Sigmoid colon (tissue), 7 donors: ENCODE measurements around the gene CDKN2AIPNL. TPM values are rescaled to one million over a fixed set of nuclear protein-coding genes. Genes with fewer than 3 reads are reported as not detected.

ENCODE experiments used
- DNase-seq: peaks from one replicate; pipeline ENCODE4 v3.0.0-alpha.2; 2019
- H3K27ac ChIP-seq, 4 donors: fragments of 200-600 bp; sonication (generic); one replicate each; pipeline ENCODE4 v1.5.1; 2016 to 2019; ENCODE audit warnings: mild to moderate bottlenecking in 1 of 4
- H3K27me3 ChIP-seq, 3 donors: fragments of 200-600 bp; sonication (generic); one replicate each; pipeline ENCODE4 v1.5.1; 2019; ENCODE audit warnings: mild to moderate bottlenecking in 1 of 3
- H3K36me3 ChIP-seq, 4 donors: fragments of 200-600 bp; sonication (generic); one replicate each; pipeline ENCODE4 v1.5.1; 2016 to 2019
- H3K4me1 ChIP-seq, 4 donors: fragments of 200-600 bp; sonication (generic); one replicate each; pipeline ENCODE4 v1.5.1; 2017 to 2019
- H3K4me3 ChIP-seq, 4 donors: fragments of 200-600 bp; sonication (generic); one replicate each; pipeline ENCODE4 v1.5.1; 2017 to 2019; ENCODE audit warnings: mild to moderate bottlenecking in 2 of 4, moderate library complexity in 1 of 4
- H3K9me3 ChIP-seq, 4 donors: fragments of 200-600 bp in 3 of 4; sonication (generic) in 3 of 4; one replicate each; pipeline versions ENCODE4 v1.5.1 to v1.6.1; 2013 to 2019
- EP300 ChIP-seq, 4 donors: sonication (generic); formaldehyde crosslinking; IDR thresholded peaks; one replicate each; pipeline ENCODE4 v1.6.1; 2017; ENCODE audit warnings: antibody characterized with exemption in 4 of 4
- POLR2A ChIP-seq, 2 donors: fragments of 450-650 bp; IDR thresholded peaks; one replicate each; pipeline ENCODE4 v1.6.1; 2016; ENCODE audit warnings: antibody characterized with exemption in 2 of 2, mild to moderate bottlenecking in 2 of 2, moderate library complexity in 2 of 2
- POLR2AphosphoS5 ChIP-seq, 4 donors: sonication (generic); formaldehyde crosslinking; IDR thresholded peaks; one replicate each; pipeline ENCODE4 v1.6.1; 2017; ENCODE audit warnings: antibody characterized with exemption in 4 of 4
- WGBS, 2 donors: extraction: QIAGEN DNeasy Blood & Tissue Kit; methylation state at CpG; one replicate each; pipeline ENCODE4 v1.1.7; 2013; 5-methylcytosine and 5-hydroxymethylcytosine counted together
- intact Hi-C: fragments of 100-400 bp; cut with DNase I; formaldehyde crosslinking; loops from one replicate; pipeline ENCODE4 v1.15.1; 2023
- polyA plus RNA-seq, 3 donors: library from polyadenylated mRNA; stranded (reverse); fragments of 200-250 nt; gene quantifications; one replicate each; pipeline ENCODE4 v1.2.3, GENCODE V29; 2013
- total RNA-seq, 4 donors: library from RNA; depleted of rRNA; stranded (reverse); fragments of >200 nt; gene quantifications; one replicate each; pipeline ENCODE4 v1.1.0, GENCODE V29; 2016
- TF ChIP-seq, protein P1 (sequence below), 4 experiments: fragments of 450-650 bp in 3 of 4; fragments of 200-600 bp in 1 of 4; IDR thresholded peaks; one replicate each; pipeline ENCODE4 v1.5.1; 2016 to 2019; ENCODE audit warnings: antibody characterized with exemption in 4 of 4, mild to moderate bottlenecking in 3 of 4, moderate library complexity in 2 of 4
- donor health status: healthy with polysubstance abuse.
- donor health status: Bipolar disorder and iron deficiency.
- donor health status: healthy.

CDKN2AIPNL gene
- total and polyA plus RNA-seq, 7 donors, result 18.9 to 42.5 (median 22.5) TPM

- DNase-seq, result no peak
- H3K9me3 ChIP-seq, result no peaks in the 10 kb centered on the region
- no peak overlapping the region for H3K4me3 ChIP-seq
- no peaks in the 10 kb centered on the region for H3K27me3 ChIP-seq
- intact Hi-C loops, result no loop called here
- peaks cover 0 to 13% (median 7%) of the 10 kb centered on the region in 4 donors for H3K4me1 ChIP-seq
- H3K27ac ChIP-seq, result no peak overlapping the region
- no peaks in the 10 kb centered on the region for H3K36me3 ChIP-seq
- WGBS, 2 donors, result 79 to 89% methylated on average over 2 of the region's 2 CpGs
- TF ChIP-seq, protein P1, sequence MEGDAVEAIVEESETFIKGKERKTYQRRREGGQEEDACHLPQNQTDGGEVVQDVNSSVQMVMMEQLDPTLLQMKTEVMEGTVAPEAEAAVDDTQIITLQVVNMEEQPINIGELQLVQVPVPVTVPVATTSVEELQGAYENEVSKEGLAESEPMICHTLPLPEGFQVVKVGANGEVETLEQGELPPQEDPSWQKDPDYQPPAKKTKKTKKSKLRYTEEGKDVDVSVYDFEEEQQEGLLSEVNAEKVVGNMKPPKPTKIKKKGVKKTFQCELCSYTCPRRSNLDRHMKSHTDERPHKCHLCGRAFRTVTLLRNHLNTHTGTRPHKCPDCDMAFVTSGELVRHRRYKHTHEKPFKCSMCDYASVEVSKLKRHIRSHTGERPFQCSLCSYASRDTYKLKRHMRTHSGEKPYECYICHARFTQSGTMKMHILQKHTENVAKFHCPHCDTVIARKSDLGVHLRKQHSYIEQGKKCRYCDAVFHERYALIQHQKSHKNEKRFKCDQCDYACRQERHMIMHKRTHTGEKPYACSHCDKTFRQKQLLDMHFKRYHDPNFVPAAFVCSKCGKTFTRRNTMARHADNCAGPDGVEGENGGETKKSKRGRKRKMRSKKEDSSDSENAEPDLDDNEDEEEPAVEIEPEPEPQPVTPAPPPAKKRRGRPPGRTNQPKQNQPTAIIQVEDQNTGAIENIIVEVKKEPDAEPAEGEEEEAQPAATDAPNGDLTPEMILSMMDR (IDR thresholded peaks at IDR 0.05), result no peak
These were observed 41.3 kb upstream of the CDKN2AIPNL start for GRCh38 chr5:134453016-134453415.

- Histone ChIP-seq H3K27ac (peak overlapping the region in 2 of 4 donors; percentile 11 to 24), H3K4me1 (peaks cover 0 to 9% (median 4%) of the 10 kb centered on the region in 4 donors), H3K36me3 (no peaks in the 10 kb centered on the region), H3K27me3 (no peaks in the 10 kb centered on the region), H3K4me3 (no peak overlapping the region), H3K9me3 (no peaks in the 10 kb centered on the region)
- TF ChIP-seq, protein P1 (IDR thresholded peaks at IDR 0.05), result no peak
- no peak for TF ChIP-seq POLR2AphosphoS5 (IDR thresholded peaks at IDR 0.05)
- no peak for TF ChIP-seq EP300 (IDR thresholded peaks at IDR 0.05)
- TF ChIP-seq POLR2A (IDR thresholded peaks at IDR 0.05), result no peak
- WGBS, 2 donors, result 76 to 86% methylated on average over 1 of the region's 1 CpG
- peak; percentile 78 for DNase-seq
- intact Hi-C loops, result no loop called here
These were observed 40.3 kb upstream of the CDKN2AIPNL start for GRCh38 chr5:134451936-134452505.

DNA sequence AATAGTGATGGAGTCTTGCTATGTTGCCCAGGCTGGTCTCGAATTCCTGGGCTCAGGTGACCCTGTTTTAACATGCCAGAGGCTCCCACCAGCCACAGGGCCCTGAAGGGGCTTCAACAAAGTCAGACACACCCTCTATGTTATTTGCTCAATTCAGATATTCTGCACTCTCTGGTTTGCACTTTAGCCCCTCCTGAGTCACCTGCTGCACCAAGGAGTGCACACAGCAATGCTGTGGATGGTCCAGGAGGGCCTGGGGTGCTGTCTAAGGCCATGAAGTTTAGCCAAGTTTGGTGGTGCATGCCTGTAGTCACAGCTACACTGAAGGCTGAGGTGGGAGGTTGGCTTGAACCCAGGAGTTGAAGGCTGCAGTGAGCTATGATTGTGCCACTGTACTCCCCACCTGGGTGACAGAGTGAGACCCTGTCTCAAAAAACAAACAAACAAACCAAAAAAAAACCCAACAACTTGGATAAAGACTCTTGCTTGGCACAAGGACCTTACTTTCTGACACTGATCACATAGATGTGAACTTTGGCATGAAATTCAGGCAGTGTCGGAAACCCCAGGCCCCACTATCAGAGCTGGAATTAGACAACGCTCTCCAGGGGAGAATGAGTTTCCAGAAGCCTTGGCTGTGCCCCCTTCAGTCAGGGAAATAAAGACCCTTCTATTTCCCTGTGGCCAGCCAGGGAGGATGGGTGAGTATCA is 39.7 kb upstream of the CDKN2AIPNL start:
- Histone ChIP-seq H3K27ac (peak overlapping the region in 2 of 4 donors; percentile 11 to 24), H3K4me3 (no peak overlapping the region), H3K9me3 (no peaks in the 10 kb centered on the region), H3K27me3 (no peaks in the 10 kb centered on the region), H3K36me3 (no peaks in the 10 kb centered on the region), H3K4me1 (peaks cover 0 to 9% (median 4%) of the 10 kb centered on the region in 4 donors)
- 87 to 93% methylated on average over 3 of the region's 3 CpGs for WGBS, 2 donors
- DNase-seq, result peak; percentile 33
- intact Hi-C loops, result no loop called here
- TF ChIP-seq POLR2AphosphoS5 (IDR thresholded peaks at IDR 0.05), result no peak
- no peak for TF ChIP-seq POLR2A (IDR thresholded peaks at IDR 0.05)
- no peak for TF ChIP-seq EP300 (IDR thresholded peaks at IDR 0.05)
- TF ChIP-seq, protein P1 (IDR thresholded peaks at IDR 0.05), result no peak

- Histone ChIP-seq H3K27ac (no peak overlapping the region), H3K27me3 (no peaks in the 10 kb centered on the region), H3K9me3 (no peaks in the 10 kb centered on the region), H3K36me3 (no peaks in the 10 kb centered on the region), H3K4me3 (no peak overlapping the region), H3K4me1 (peaks cover 0 to 9% (median 4%) of the 10 kb centered on the region in 4 donors)
- intact Hi-C loops, result no loop called here
- TF ChIP-seq EP300 (IDR thresholded peaks at IDR 0.05) (no peak), POLR2AphosphoS5 (IDR thresholded peaks at IDR 0.05) (no peak), POLR2A (IDR thresholded peaks at IDR 0.05) (no peak)
- TF ChIP-seq, protein P1 (IDR thresholded peaks at IDR 0.05), result no peak
- 63 to 64% methylated on average over 2 of the region's 2 CpGs for WGBS, 2 donors
- peak; percentile 19 for DNase-seq
These were observed 38.7 kb upstream of the CDKN2AIPNL start for GRCh38 chr5:134450374-134450773.
